Measurements from ENCODE around the gene PMAIP1. TPM values are rescaled to one million over a fixed set of nuclear protein-coding genes. Genes with fewer than 3 reads are reported as not detected.

The PMAIP1 gene
- total RNA-seq, 4 donors from 2014 or later: 11.8 to 34.3 (median 20.8) TPM

GRCh38 chr18:59921384-59921891 is 21.6 kb downstream of the PMAIP1 start:
- H3K4me3 ChIP-seq (ENCODE audit: low read depth, poor library complexity, severe bottlenecking): no peak overlapping the region
- intact Hi-C loops (cut with DNase I; ENCODE audit: low total_unique reads): loop anchor here (2.0 kb wide), 1 partner anchor 27 kb away; no protein-coding TSS in a partner anchor
- TF ChIP-seq POLR2A (IDR thresholded peaks at IDR 0.05) (no peak), CTCF (IDR thresholded peaks at IDR 0.05) (no peak)
- DNase-seq (ENCODE audit: low spot score in 2 of 2): no peak
- 55 to 67% methylated on average over 2 of the region's 2 CpGs for WGBS, 2 donors

GRCh38 chr18:59923539-59924196 is 23.9 kb downstream of the PMAIP1 start:
- 66 to 76% methylated on average over 6 of the region's 6 CpGs for WGBS, 2 donors

GRCh38 chr18:59926131-59926530 is 26.3 kb downstream of the PMAIP1 start:
- 96 to 99% methylated on average over 5 of the region's 5 CpGs for WGBS, 2 donors
- TF ChIP-seq CTCF (IDR thresholded peaks at IDR 0.05): no peak
- no peak for TF ChIP-seq POLR2A (IDR thresholded peaks at IDR 0.05)
- H3K4me3 ChIP-seq (ENCODE audit: low read depth, poor library complexity, severe bottlenecking): no peak overlapping the region
- intact Hi-C loops (cut with DNase I; ENCODE audit: low total_unique reads): no loop called here
- DNase-seq (ENCODE audit: low spot score in 2 of 2): no peak

More at GRCh38 chr18:59923539-59924196, 23.9 kb downstream of the PMAIP1 start:
- intact Hi-C loops (cut with DNase I; ENCODE audit: low total_unique reads): no loop called here
- no peak for TF ChIP-seq CTCF (IDR thresholded peaks at IDR 0.05)
- TF ChIP-seq POLR2A (IDR thresholded peaks at IDR 0.05): no peak
- no peak overlapping the region for H3K4me3 ChIP-seq (ENCODE audit: low read depth, poor library complexity, severe bottlenecking)
- no peak for DNase-seq (ENCODE audit: low spot score in 2 of 2)

GRCh38 chr18:59927246-59927825 is 27.5 kb downstream of the PMAIP1 start:
- DNase-seq (ENCODE audit: low spot score in 2 of 2): no peak
- H3K4me3 ChIP-seq (ENCODE audit: low read depth, poor library complexity, severe bottlenecking): no peak overlapping the region
- intact Hi-C loops (cut with DNase I; ENCODE audit: low total_unique reads): no loop called here
- TF ChIP-seq CTCF (IDR thresholded peaks at IDR 0.05): no peak
- no peak for TF ChIP-seq POLR2A (IDR thresholded peaks at IDR 0.05)
- WGBS, 2 donors: 24 to 33% methylated on average over 5 of the region's 5 CpGs

- TF ChIP-seq POLR2A (IDR thresholded peaks at IDR 0.05) (no peak), CTCF (IDR thresholded peaks at IDR 0.05) (no peak)
- H3K4me3 ChIP-seq (ENCODE audit: low read depth, poor library complexity, severe bottlenecking): no peak overlapping the region
- DNase-seq (ENCODE audit: low spot score in 2 of 2): no peak
- WGBS, 2 donors: 96 to 100% methylated on average over 2 of the region's 2 CpGs
- intact Hi-C loops (cut with DNase I; ENCODE audit: low total_unique reads): no loop called here
Observed at GRCh38 chr18:59928201-59928600, 28.4 kb downstream of the PMAIP1 start.
